Limb (tissue), 2 donors: ENCODE data around the gene NANOG.
"Not testable (repeated sequence)": the region's sequence is repeated elsewhere in the genome, so short reads cannot be mapped to it uniquely, and the experiment has no call there.

ENCODE experiments used
- DNase-seq, 2 donors: peaks; one replicate each; pipeline ENCODE4 v3.0.0-alpha.2; 2016; ENCODE audit errors: extremely low spot score in 2 of 2

NANOG gene

GRCh38 chr12:7788884-7789528 is at the start of gene NANOG:
NANOG (plus strand) TSS chr12:7789402; CDS start chr12:7789615, 213 bp downstream.
- not testable (repeated sequence) for DNase-seq

- DNase-seq: no peak
Measured at GRCh38 chr12:7747246-7747645, 42.0 kb upstream of the NANOG start, which contains the start of gene CLEC4C. CLEC4C (minus strand) TSS chr12:7747375; CDS start chr12:7747348, 27 bp downstream.

DNA sequence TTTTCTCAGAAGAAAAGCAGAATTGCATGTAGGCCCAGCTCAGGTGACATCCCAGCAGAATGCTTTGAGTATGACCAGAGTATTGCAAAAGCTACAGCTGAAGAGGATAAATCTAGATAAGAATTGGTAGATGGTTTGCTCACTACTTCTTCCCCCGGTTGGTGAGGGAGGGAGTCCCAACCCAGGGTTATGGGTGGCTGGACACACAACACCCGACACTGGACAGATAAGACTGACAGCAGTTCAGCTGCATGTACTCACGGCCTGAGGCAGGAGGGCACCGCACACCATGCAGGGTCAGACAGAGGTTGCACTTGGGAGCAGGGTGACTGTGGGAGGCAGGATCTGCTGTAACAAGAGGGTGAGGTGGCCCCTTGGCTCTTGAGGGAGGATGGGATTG is 40.4 kb upstream of the NANOG start:
- DNase-seq: no peak

DNA sequence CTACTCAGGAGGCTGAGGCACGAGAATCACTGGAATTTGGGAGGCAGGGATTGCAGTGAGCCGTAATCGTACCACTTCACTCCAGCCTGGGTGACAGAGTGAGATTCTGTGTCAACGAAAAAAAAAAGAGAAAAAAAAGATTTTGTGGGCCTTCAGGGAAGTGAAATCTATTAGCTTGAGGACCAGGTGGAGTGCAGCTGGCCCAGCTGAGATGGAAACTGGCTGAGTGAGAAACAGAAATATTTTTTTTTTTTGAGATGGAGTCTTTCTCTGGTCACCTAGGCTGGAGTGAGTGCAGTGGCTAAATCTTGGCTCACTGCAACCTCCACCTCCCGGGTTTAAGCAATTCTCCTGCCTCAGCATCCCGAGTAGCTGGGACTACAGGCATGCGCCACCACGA is 39.8 kb upstream of the NANOG start:
- DNase-seq: no peak

DNA sequence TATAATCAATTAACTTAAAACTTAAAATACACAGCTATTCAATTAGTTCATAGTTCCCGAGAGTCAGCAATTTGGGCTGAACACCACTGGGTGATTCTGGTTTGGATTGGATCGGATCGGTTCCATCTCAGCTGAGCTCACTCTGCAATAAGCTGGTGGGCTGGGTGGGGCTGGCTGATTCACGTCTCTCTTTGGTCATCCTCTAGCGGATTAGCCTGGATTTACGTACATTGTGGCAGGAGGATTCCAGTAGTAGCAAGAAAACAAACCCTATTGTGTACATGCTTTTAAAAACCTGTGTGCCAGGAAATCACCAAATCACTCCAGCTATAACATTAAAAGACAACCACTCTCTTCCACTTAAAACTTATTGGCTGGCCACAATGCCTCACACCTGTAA is 38.9 kb upstream of the NANOG start:
- DNase-seq: no peak

DNA sequence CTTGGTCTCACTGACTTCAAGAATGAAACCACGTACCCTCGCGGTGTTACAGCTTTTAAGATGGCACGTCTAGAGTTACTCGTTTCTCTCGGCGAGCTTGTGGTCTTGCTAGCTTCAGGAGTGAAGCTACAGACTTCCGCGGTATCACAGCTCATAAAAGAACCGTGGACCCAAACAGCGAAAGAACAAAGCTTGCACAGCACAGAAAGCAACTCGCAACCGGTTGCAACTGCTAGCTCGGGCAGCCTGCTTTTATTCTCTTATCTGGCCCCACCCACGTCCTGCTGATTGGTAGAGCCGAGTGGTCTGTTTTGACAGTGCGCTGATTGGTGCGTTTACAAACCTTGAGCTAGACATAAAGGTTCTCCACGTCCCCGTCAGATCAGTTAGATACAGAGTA is 37.8 kb upstream of the NANOG start:
- no peak for DNase-seq

- not testable (repeated sequence) for DNase-seq
Measured at GRCh38 chr12:7751941-7752922, 37.0 kb upstream of the NANOG start.

DNA sequence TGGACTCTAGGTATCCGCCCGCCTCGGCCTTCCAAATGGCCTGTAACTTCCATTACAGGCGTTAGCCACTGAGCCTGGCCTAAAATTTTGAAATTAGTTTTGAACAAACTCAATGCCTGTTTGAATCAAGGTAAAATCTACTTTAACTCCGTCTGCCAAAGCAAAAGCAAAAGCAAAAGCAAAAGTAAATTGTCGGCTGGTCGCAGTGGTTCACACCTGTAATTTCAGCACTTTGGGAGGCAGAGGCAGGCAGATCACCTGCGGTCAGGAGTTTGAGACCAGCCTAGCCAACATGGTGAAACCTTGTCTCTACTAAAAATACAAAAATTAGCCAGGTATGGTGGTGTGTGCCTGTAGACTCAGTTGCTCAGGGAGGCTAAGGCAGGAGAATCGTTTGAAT is 33.5 kb upstream of the NANOG start:
- not testable (repeated sequence) for DNase-seq

DNA sequence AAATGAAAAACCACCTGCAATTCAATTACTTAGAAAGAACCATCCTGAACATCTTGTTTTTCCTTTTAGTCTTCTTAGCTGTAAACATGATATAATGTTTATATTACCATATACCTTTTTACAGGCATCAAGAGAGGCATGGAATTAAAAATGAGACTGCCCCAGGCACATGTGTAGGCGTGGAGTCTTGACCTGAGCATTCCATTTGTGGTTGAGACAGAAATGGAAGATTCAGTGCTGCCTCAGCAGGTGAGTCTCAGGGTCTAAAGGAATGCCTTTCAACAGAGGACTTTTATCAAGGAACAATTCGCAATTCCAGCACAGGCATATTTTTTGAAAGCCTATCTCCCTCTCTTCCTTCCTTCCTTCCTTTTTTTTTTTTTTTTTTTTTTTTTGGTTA is 32.2 kb upstream of the NANOG start:
- no peak for DNase-seq

GRCh38 chr12:7758766-7759140 is 30.4 kb upstream of the NANOG start:
- DNase-seq: no peak

GRCh38 chr12:7769999-7770398 is 19.2 kb upstream of the NANOG start:
- DNase-seq: no peak

- DNase-seq: no peak
Measured at GRCh38 chr12:7781274-7781673, 7.9 kb upstream of the NANOG start.

DNA sequence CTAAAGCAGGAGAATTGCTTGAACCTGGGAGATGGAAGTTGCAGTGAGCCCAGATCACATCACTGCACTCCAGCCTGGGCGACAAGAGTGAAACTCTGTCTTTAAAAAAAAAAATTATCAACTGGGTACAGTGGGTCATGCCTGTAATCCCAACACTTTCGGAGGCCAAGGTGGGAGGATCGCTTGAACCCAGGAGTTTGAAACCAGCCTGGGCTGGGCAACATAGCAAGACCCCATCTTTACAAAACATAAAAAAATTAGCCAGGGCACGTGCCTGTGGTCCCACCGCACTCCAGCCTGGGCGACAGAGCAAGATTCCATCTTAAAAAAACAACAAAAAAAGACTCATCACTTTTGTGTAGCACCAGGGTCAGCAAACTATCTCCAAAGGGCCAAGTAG is 7.1 kb upstream of the NANOG start:
- no peak for DNase-seq

GRCh38 chr12:7783433-7783832 is 5.8 kb upstream of the NANOG start:
- DNase-seq: not testable (repeated sequence)

GRCh38 chr12:7784701-7785100 is 4.5 kb upstream of the NANOG start:
- DNase-seq: no peak

DNA sequence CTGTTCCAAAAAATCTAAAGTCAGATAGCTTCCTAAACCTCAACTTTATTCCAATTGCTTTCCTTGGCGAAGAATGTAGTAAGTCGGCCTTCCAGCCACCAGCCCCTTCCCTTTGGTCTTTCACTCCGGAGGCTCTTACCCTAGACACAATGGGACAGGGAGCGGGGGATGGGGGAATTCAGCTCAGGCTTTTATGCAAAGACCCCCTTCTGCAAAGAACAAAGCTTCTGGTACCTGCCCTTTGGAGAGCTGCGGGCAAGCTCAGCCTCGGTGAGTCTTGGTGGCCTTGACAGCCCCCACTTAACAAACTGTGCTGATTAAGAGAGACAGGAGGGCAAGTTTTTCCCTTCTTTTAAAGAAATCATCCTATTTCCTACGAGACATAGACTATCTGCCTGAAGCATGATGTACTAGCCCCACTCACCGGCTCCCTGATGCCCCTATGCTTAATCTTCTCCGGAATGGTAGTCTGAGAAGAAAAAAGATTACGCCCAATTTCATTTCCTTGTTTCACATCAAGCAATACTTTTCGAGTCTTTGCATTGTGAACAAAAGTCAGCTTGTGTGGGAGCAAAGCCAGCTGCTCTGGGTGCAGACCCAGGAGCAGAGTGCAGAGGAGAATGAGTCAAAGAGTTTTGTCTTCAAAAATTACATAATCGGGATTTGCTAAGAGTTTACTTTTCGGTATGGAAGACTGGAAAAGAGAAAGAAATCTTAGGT is 1.5 kb upstream of the NANOG start:
- DNase-seq: no peak

DNA sequence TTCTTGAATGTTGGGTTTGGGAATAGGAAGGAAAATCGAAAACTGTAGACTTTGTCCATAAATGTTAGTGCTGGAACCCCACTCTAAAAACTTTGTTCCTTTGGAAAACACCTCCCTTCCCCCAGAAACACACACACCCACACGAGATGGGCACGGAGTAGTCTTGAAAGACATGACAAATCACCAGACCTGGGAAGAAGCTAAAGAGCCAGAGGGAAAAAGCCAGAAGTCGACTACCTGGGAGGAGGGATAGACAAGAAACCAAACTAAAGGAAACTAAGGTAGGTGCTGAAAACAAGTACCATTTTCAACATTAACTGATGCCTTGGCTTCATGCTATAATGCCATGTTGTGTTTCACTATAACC is 925 bp upstream of the NANOG start:
- DNase-seq: no peak

GRCh38 chr12:7793211-7793610 is 4.0 kb downstream of the NANOG start:
- no peak for DNase-seq

GRCh38 chr12:7797269-7797668 is 8.1 kb downstream of the NANOG start:
- DNase-seq: not testable (repeated sequence)

DNA sequence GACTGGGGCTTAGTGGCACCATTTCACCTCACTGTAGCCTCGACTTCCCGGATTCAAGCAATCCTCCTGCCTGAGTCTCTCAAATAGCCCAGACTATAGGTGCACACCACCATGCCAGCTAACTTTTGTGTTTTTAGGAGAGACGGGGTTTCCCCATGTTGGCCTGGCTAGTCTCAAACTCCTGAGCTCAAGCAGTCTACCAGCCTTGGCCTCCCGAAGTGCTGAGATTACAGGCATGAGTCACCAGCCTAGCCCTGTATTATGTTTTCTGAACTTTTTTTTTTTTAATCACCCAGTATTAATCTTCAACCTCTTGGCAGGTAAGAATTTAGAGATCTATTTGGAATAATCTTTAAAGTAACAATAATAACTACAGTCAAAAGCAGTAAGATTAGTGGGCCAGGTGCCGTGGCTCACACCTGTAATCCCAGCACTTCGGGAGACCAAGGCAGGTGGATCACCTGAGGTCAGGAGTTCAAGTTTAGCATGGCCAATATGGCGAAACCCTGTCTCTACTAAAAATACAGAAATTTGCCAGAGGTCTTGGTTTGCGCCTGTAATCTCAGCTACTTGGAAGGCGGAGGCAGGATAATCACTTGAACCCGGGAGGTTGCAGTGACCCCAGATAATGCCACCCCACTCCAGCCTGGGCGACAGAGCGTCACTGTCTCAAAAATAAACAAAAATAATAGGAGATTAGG is 8.6 kb downstream of the NANOG start:
- DNase-seq: no peak

GRCh38 chr12:7798750-7799308 is 9.6 kb downstream of the NANOG start:
- not testable (repeated sequence) for DNase-seq
